Fibroblast of lung (primary cell): Measurements from ENCODE around the gene FOSL2.

Experiments
- CTCF ChIP-seq, 2 donors: IDR thresholded peaks in 1 of 2; conservative IDR thresholded peaks in 1 of 2; 1 replicate in 1 of 2; 2 replicates in 1 of 2; pipeline ENCODE4 v1.5.1; 2011 to 2012; ENCODE audit warnings: low read length in 2 of 2, control low read depth in 1 of 2, inconsistent platforms in 1 of 2, low read depth in 1 of 2, mild to moderate bottlenecking in 1 of 2
- EZH2 ChIP-seq: IDR thresholded peaks from 2 replicates; pipeline ENCODE4 v1.5.1; 2012; ENCODE audit warnings: low read length, control low read depth, mild to moderate bottlenecking; ENCODE audit errors: missing control alignments

- TF ChIP-seq EZH2 (no peak), CTCF (conservative IDR thresholded peaks at IDR 0.05 in 1 of 2, IDR thresholded peaks at IDR 0.05 in 1 of 2; ENCODE audit: low read depth in 1 of 2, low read length in 2 of 2) (no peak)
Observed at GRCh38 chr2:28442328-28442727, 49.7 kb downstream of the FOSL2 start.
